C4-2B (cell line): ENCODE data around the gene LEMD3.

Source experiments
- H3K27ac ChIP-seq: fragments of 450-650 bp; 2 replicates; pipeline ENCODE4 v1.5.1; 2017
- ZFX ChIP-seq: fragments of 450-650 bp; IDR thresholded peaks from 2 replicates; pipeline ENCODE4 v1.6.1; 2017
- TF ChIP-seq, protein P1 (sequence below): fragments of 450-650 bp; conservative IDR thresholded peaks from 2 replicates; pipeline ENCODE4 v1.5.1; 2017; ENCODE audit warnings: mild to moderate bottlenecking

Gene LEMD3

DNA sequence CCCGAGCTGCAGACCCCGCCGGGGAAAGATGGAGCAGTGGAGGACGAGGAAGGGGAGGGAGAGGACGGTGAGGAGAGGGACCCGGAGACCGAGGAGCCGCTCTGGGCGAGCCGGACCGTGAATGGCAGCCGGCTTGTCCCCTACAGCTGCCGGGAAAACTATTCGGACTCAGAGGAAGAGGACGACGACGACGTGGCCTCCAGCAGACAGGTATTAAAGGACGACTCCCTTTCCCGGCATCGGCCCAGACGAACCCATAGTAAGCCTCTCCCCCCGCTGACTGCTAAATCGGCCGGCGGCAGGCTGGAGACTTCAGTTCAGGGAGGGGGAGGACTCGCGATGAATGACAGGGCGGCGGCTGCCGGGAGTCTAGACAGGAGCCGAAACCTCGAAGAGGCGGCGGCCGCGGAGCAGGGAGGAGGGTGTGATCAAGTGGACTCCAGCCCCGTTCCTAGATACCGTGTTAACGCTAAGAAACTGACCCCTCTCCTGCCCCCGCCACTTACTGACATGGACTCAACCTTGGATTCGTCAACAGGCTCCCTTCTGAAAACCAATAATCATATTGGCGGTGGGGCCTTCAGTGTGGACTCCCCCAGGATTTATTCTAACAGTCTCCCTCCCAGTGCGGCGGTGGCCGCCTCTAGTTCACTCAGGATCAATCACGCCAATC is 962 bp downstream of the LEMD3 start:
- peak overlapping the region; percentile 92 for H3K27ac ChIP-seq
- TF ChIP-seq, protein P1, sequence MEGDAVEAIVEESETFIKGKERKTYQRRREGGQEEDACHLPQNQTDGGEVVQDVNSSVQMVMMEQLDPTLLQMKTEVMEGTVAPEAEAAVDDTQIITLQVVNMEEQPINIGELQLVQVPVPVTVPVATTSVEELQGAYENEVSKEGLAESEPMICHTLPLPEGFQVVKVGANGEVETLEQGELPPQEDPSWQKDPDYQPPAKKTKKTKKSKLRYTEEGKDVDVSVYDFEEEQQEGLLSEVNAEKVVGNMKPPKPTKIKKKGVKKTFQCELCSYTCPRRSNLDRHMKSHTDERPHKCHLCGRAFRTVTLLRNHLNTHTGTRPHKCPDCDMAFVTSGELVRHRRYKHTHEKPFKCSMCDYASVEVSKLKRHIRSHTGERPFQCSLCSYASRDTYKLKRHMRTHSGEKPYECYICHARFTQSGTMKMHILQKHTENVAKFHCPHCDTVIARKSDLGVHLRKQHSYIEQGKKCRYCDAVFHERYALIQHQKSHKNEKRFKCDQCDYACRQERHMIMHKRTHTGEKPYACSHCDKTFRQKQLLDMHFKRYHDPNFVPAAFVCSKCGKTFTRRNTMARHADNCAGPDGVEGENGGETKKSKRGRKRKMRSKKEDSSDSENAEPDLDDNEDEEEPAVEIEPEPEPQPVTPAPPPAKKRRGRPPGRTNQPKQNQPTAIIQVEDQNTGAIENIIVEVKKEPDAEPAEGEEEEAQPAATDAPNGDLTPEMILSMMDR: no peak
- TF ChIP-seq ZFX: no peak

DNA sequence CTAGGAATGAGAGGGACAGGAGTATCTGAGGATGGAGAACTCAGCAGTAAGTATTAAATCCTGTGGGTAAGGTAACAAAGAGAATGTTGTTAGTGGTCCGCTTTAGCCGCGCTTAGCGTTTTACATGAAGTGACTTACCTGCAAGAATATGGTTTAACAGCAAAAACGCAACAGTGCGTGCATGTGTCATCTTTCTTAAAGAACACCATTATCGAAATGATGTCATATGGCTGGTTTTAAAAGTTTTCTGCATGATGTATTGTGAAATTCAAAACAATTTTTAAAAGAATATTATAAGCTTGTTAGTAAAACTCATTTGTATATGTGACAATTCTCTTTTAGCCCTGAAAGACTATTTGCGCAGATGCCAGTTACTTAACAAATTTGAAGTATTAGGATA is 1.7 kb downstream of the LEMD3 start:
- TF ChIP-seq ZFX: no peak
- TF ChIP-seq, protein P1: no peak
- H3K27ac ChIP-seq: no peak overlapping the region

DNA sequence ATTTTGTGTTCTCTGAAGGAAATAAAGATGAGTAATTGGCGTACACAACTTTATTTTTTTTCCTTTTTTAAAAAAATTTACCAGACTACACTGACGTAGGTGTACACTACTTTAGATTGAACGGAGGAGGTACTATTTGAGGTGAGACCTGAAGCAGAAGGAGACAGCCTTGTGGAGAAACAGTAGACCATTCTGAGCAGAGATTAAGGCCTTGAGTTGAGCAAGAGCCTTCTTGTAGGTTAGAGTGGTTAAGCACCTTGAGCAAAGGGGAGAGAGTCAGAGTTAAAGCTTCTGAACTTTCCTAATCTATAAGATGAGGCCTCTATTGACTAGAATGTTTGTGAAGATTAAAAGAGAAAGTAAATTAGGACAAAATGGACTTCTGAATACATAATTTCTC is 2.5 kb downstream of the LEMD3 start:
- TF ChIP-seq, protein P1: no peak
- H3K27ac ChIP-seq: no peak overlapping the region

DNA sequence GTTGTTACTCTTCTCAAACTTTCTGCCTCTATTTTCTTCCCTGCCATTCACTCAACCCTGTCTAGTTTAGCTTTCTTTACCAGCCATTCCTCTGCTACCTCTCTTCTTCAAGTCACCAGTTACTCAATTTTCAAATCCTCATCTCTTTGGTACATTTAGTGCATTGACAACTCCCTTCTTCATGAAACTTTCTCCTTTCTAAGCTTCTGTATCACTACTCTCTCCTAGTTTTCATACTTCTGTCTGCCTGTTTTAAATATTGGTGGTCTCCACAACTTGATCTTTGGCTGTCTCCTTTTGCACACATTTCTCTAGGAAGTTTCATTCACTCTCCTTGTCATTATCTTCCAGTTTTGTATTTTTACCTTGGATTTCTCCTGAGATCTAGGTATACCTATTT is 6.0 kb downstream of the LEMD3 start:
- TF ChIP-seq, protein P1: no peak
- no peak for TF ChIP-seq ZFX

DNA sequence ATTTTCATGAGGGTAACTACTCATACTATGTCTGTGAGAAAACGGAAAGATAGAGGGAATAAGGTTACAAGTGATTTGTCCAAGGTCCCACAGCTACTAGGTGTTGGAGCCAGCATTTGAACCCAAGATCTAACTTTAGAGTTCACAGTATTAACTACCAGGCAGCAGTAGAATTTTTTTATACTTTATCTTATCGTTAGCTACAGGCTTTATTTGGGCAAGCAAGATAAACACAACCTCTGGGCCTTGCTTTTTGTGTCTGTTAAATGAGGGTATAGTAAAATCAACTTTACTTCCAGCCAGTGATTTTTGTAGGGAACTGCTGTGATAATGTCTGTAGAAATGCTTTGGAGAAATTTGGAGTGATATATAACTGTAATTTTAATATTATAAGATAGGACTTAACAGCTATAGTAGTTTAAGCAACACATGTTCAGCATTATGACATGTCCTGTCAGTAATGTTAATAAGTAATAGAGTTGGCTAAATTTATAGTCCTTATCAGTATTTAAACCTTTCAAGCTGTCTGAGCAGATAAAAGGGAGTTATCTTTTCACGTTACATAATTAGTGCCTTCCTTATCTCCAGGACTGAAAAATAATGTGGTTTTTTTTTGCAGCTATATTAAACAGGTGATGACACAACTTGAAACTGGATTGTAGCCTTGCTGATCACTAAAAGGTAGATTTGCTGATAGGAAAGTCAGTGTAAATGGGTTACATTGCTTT is 12.8 kb downstream of the LEMD3 start:
- no peak overlapping the region for H3K27ac ChIP-seq
- no peak for TF ChIP-seq ZFX
- TF ChIP-seq, protein P1: no peak

More for the DNA sequence above, 6.0 kb downstream of the LEMD3 start:
- H3K27ac ChIP-seq: no peak overlapping the region

DNA sequence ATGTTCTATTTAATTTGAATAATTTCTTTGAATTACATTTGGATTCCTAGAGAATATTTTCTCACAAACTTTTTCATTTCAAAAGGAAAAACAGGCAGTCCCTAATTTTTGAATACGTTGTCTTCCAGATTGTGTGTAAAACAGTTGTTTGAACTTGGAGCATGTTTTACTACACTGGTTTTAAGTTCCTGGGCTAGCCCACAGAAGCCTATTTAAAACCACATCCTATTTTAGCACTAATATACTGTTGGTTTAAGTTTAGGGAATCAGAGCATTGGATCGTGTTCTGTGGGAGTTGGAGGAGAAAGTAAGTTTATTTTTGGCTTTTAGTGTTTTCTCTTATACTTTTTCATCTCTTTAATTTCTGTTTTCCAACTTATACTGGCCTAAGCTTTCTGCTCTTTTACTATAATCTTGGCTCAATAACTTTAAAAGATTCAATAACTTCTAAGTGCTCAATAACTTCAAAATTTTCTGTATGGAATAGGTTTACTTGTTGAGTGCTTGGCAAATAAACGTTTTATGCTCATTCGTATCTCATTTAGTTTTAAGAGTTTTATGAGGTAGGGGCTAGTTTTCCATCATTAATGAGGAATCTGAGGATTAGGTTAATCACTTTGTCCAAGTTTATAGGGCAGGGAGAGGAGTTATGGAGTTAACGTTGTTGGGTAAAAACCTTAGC is 14.9 kb downstream of the LEMD3 start:
- H3K27ac ChIP-seq: no peak overlapping the region
- TF ChIP-seq, protein P1: no peak
- TF ChIP-seq ZFX: no peak

DNA sequence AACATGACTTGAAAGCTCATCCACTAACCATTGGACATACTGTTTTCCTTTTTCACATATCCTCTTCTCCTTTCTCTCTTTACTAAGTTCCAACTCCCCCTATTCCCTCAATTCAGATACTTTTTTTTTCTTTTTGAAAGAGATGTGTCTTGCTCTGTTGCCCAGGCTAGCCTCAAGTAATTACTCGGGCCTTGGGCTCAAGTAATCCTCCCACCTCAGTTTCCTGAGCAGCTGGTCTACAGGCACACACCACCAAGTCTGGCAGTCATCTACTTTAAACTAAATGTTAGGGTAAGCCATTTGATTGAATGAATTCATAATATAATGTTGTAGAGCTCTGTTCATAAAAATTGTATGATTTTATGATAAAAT is 15.5 kb downstream of the LEMD3 start:
- no peak overlapping the region for H3K27ac ChIP-seq
- TF ChIP-seq ZFX: no peak
- TF ChIP-seq, protein P1: no peak
